Osteocyte (in vitro differentiated cells): Measurements from ENCODE around the gene KIF1C. TPM values are rescaled to one million over a fixed set of nuclear protein-coding genes. Genes with fewer than 3 reads are reported as not detected.

Experiments used
- DNase-seq: peaks from one replicate; pipeline ENCODE4 v3.0.0; 2021; ENCODE audit warnings: mixed read lengths; ENCODE audit not compliant: unreplicated experiment; ENCODE audit errors: extremely low spot score
- H3K27ac Mint-ChIP-seq: one replicate; pipeline ENCODE4 v1.8.0; 2021; ENCODE audit warnings: mild to moderate bottlenecking, mixed read lengths; ENCODE audit not compliant: unreplicated experiment
- H3K27me3 Mint-ChIP-seq: one replicate; pipeline ENCODE4 v1.8.0; 2021; ENCODE audit warnings: mixed read lengths; ENCODE audit not compliant: unreplicated experiment
- H3K36me3 Mint-ChIP-seq: one replicate; pipeline ENCODE4 v1.8.0; 2021; ENCODE audit warnings: mixed read lengths; ENCODE audit not compliant: unreplicated experiment
- H3K4me1 Mint-ChIP-seq: one replicate; pipeline ENCODE4 v1.8.0; 2021; ENCODE audit warnings: mixed read lengths; ENCODE audit not compliant: unreplicated experiment
- H3K4me3 Mint-ChIP-seq: one replicate; pipeline ENCODE4 v1.8.0; 2021; ENCODE audit warnings: mild to moderate bottlenecking, moderate library complexity, mixed read lengths; ENCODE audit not compliant: unreplicated experiment
- H3K9me3 Mint-ChIP-seq: one replicate; pipeline ENCODE4 v1.8.0; 2021; ENCODE audit warnings: mixed read lengths; ENCODE audit not compliant: unreplicated experiment
- microRNA-seq: library from miRNA; unstranded; fragments of <30 nt; microRNA quantifications from one replicate; pipeline ENCODE4 v1.1.0, GENCODE V29; 2020; ENCODE audit not compliant: unreplicated experiment
- total RNA-seq: library from RNA; stranded (reverse); gene quantifications from 2 replicates; pipeline ENCODE4 v1.2.1, GENCODE V29; 2021
- TF ChIP-seq, protein P1 (sequence below): fragments of 200-600 bp; sonication (generic); IDR thresholded peaks from 2 replicates; pipeline ENCODE4 v1.5.0; 2021; ENCODE audit warnings: antibody characterized with exemption, mild to moderate bottlenecking, moderate library complexity

KIF1C gene
- total RNA-seq, 1 donor from 2014 or later, result 123 TPM

DNA sequence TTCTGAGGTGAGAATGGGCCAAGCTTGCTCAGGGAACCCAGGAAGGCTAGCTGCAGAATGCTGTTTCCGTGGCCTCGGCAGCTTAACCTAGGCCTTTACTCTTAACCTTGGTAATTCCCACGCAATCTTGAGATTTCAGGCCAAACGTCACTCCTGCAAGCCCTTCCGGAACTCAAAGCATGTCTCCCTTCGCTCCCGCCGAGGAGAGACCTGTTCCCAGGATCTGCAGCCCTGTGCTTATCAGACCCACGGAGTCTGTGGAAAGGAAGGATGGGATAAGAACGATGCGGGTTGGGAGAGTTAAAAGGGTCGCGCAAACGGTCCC is 80.0 kb downstream of the KIF1C start:
- Mint-ChIP-seq H3K27ac (no peak overlapping the region), H3K9me3 (peaks cover 6% of the 10 kb centered on the region), H3K27me3 (peaks cover 5% of the 10 kb centered on the region), H3K36me3 (no peaks in the 10 kb centered on the region), H3K4me3 (peak overlapping the region; percentile 64), H3K4me1 (no peaks in the 10 kb centered on the region)
- TF ChIP-seq, protein P1, sequence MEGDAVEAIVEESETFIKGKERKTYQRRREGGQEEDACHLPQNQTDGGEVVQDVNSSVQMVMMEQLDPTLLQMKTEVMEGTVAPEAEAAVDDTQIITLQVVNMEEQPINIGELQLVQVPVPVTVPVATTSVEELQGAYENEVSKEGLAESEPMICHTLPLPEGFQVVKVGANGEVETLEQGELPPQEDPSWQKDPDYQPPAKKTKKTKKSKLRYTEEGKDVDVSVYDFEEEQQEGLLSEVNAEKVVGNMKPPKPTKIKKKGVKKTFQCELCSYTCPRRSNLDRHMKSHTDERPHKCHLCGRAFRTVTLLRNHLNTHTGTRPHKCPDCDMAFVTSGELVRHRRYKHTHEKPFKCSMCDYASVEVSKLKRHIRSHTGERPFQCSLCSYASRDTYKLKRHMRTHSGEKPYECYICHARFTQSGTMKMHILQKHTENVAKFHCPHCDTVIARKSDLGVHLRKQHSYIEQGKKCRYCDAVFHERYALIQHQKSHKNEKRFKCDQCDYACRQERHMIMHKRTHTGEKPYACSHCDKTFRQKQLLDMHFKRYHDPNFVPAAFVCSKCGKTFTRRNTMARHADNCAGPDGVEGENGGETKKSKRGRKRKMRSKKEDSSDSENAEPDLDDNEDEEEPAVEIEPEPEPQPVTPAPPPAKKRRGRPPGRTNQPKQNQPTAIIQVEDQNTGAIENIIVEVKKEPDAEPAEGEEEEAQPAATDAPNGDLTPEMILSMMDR, result no peak
- DNase-seq, result no peak

Small RNAs within 50 kb of the gene (microRNA-seq; reads per million reads assigned to microRNA genes)
- gene MIR6864, result not detected
- not detected for gene MIR6865

Other genes starting within 250 kb of the KIF1C start
- not detected in 2 replicates for gene TM4SF5, start 226.1 kb upstream of the KIF1C start, total RNA-seq
- 1.9 and 2.4 TPM in 2 replicates for gene VMO1, start 211.6 kb upstream of the KIF1C start, total RNA-seq
- not detected in 2 replicates for gene GLTPD2, start 209.0 kb upstream of the KIF1C start, total RNA-seq
- gene PSMB6, start 201.8 kb upstream of the KIF1C start, total RNA-seq, result 119 TPM in 2 replicates
- gene PLD2, start 190.8 kb upstream of the KIF1C start, total RNA-seq, result 49.3 and 52.2 TPM in 2 replicates
- 93.2 and 93.3 TPM in 2 replicates for gene MINK1, start 164.6 kb upstream of the KIF1C start, total RNA-seq
- gene C17orf107, start 98.4 kb upstream of the KIF1C start, total RNA-seq, result 0.78 and 1.3 TPM in 2 replicates
- 0.27 TPM in 1 of 2 replicates, not detected in the other for gene CHRNE, start 94.9 kb upstream of the KIF1C start, total RNA-seq
- gene GP1BA, start 65.7 kb upstream of the KIF1C start, total RNA-seq, result not detected in 2 replicates
- 59.6 and 60.6 TPM in 2 replicates for gene SLC25A11, start 57.9 kb upstream of the KIF1C start, total RNA-seq
- gene RNF167, start 57.7 kb upstream of the KIF1C start, total RNA-seq, result 105 and 115 TPM in 2 replicates
- gene PFN1, start 49.4 kb upstream of the KIF1C start, total RNA-seq, result 509 and 514 TPM in 2 replicates
- 9.4 and 9.5 TPM in 2 replicates for gene ENO3, start 46.8 kb upstream of the KIF1C start, total RNA-seq
- gene SPAG7, start 30.1 kb upstream of the KIF1C start, total RNA-seq, result 90.8 and 92.9 TPM in 2 replicates
- gene CAMTA2, start 10.3 kb upstream of the KIF1C start, total RNA-seq, result 69.4 and 83.5 TPM in 2 replicates
- 0.89 and 1.8 TPM in 2 replicates for gene INCA1, start 428 bp upstream of the KIF1C start, total RNA-seq
- not detected in 2 replicates for gene SLC52A1, start 37.5 kb downstream of the KIF1C start, total RNA-seq
- 0.78 and 0.86 TPM in 2 replicates for gene ZFP3, start 80.5 kb downstream of the KIF1C start, total RNA-seq
- 7.9 and 8.5 TPM in 2 replicates for gene ZNF232, start 113.9 kb downstream of the KIF1C start, total RNA-seq
- 0.13 and 0.16 TPM in 2 replicates for gene USP6, start 118.1 kb downstream of the KIF1C start, total RNA-seq
- 9.2 and 10.4 TPM in 2 replicates for gene ZNF594, start 193.9 kb downstream of the KIF1C start, total RNA-seq
- gene SCIMP, start 236.9 kb downstream of the KIF1C start, total RNA-seq, result not detected in 2 replicates